GM21576 (cell line): Measurements from ENCODE around the gene P4HTM.
"Not testable (repeated sequence)": the region's sequence is repeated elsewhere in the genome, so short reads cannot be mapped to it uniquely, and the experiment has no call there.

Experiments
- ATAC-seq: cut with Tn5 transposase; IDR thresholded peaks from one replicate; pipeline ENCODE4 v1.9.1; 2021; ENCODE audit warnings: mild to moderate bottlenecking, moderate library complexity; ENCODE audit not compliant: unreplicated experiment

The P4HTM gene

DNA sequence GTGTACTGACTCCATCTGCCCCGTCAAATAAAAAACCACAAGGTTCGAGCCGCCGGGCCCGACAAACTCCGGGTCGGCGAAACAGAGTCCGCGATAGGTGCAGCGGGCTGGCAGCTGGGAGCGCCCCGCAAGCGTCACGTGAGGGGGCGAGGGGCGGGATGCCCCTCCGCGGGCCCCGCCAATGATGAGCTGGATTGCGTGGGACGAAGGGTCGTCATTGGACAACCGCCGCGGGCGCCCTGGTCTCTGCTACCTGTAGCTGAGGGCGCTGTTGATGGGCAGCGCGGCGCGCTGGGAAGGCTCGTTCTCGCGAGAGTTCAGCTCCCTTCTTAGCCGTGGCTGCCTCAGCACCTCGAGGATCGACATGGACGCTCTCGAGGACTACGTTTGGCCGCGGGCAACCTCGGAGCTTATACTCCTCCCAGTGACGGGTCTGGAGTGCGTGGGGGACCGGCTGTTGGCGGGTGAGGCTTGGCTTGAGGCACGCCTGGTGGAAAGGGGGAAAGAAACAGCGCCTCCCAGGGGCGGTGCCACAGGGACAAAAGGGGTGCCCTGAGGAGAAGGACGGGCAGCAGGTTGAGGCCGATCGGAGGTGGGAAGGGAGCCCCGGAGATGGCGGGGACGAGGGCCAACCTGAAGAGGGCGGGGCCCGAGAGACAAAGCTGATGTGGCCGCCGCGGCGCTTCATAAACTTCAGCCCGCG, 17.2 kb downstream of the P4HTM start, which contains the start of gene WDR6:
Gene WDR6 (plus strand): TSS at position 324 of the 703 bp plus-strand sequence. CDS start 41 bp downstream, at position 365.
- peak; percentile 85 for ATAC-seq

DNA sequence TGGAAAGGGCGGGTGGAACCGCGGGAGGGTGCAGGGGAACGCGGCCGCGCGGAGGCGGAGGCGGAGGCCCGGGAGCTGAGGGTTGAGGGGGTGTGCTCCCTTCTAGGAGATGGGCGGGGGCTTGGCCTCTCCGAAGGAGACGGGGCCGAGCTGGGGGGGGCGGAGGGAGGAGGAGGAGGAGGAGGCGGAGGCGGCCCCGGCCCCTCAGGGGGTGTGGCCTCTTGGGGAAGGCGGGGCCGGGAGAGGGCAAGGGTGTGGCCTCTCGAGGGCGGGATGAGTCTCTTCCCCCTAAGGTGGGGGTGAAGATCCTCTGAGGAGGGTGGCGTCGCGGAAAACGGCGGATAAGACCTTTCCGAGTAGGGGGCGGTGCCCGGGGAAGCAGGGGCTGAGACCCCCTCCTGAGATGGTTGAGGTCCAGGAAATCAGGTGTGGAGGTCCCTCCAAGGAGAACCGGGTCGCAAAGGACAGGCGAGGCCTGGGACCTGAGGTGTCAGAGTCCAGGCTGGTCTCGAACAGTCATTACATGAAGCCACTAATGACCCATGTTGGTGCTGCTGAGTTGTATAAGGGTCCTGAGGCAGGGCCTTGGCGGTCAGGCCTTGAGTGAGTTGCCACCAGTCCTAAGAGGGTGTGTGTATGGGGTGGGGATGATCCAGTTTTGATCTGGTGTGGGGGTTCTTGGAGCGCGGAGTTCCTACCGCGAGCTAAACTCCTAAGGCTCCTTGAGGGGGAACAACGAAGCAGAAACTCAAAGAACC, 17.9 kb downstream of the P4HTM start:
- peak; percentile 42 for ATAC-seq

GRCh38 chr3:49008627-49009026, 18.6 kb downstream of the P4HTM start:
- ATAC-seq, result not testable (repeated sequence)

GRCh38 chr3:49009396-49009795, 19.4 kb downstream of the P4HTM start:
- no peak for ATAC-seq

DNA sequence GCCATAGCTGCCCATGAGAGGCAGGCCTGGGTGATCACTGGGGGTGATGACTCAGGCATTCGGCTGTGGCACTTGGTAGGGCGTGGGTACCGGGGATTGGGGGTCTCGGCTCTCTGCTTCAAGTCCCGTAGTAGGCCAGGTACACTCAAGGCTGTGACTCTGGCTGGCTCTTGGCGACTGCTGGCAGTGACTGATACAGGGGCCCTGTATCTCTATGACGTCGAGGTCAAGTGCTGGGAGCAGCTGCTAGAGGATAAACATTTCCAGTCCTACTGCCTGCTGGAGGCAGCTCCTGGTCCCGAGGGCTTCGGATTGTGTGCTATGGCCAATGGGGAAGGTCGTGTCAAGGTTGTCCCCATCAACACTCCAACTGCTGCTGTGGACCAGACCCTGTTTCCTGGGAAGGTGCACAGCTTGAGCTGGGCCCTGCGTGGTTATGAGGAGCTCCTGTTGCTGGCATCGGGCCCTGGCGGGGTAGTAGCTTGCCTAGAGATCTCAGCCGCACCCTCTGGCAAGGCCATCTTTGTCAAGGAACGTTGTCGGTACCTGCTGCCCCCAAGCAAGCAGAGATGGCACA, 22.5 kb downstream of the P4HTM start:
- no peak for ATAC-seq

GRCh38 chr3:49013113-49013737, 23.2 kb downstream of the P4HTM start:
- ATAC-seq, result no peak

DNA sequence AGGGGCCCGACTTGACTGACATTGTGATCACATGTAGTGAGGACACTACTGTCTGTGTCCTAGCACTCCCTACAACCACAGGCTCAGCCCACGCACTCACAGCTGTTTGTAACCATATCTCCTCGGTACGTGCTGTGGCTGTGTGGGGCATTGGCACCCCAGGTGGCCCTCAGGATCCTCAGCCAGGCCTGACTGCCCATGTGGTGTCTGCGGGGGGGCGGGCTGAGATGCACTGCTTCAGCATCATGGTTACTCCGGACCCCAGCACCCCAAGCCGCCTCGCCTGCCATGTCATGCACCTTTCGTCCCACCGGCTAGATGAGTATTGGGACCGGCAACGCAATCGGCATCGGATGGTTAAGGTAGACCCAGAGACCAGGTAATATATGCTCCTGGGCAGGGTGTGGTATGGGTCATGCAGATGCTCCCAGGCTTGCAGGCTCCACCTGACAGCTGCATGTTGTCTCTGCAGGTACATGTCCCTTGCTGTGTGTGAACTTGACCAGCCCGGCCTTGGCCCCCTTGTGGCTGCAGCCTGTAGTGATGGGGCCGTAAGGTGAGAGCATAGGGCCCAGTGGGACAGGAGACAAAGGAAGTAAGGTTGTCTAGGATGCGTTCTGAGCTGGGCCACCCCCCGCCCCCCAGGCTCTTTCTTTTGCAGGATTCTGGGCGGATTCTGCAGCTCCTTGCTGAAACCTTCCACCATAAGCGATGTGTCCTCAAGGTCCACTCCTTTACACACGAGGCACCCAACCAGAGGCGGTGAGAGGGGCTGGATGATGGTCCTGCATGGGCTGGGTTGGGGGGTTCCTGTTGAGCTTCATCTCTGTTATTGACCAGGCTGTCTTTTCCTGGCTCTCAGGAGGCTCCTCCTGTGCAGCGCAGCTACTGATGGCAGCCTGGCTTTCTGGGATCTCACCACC, 24.0 kb downstream of the P4HTM start:
- ATAC-seq, result no peak

DNA sequence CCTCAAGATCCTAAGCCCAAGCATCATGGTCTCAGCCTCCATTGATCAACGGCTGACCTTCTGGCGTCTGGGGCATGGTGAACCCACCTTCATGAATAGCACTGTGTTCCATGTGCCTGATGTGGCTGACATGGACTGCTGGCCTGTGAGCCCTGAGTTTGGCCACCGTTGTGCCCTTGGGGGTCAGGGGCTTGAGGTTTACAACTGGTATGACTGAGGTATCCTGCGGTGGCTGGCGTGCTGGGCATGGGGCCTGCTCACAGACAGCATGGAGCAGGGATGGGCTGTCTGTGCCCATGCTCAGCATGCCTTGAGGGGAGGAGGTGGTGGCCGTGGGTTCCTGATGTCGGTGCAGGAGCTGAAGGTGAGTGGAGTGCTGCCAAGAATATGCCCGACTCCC, 25.0 kb downstream of the P4HTM start:
- no peak for ATAC-seq

GRCh38 chr3:49015765-49016164, 25.7 kb downstream of the P4HTM start:
- no peak for ATAC-seq

DNA sequence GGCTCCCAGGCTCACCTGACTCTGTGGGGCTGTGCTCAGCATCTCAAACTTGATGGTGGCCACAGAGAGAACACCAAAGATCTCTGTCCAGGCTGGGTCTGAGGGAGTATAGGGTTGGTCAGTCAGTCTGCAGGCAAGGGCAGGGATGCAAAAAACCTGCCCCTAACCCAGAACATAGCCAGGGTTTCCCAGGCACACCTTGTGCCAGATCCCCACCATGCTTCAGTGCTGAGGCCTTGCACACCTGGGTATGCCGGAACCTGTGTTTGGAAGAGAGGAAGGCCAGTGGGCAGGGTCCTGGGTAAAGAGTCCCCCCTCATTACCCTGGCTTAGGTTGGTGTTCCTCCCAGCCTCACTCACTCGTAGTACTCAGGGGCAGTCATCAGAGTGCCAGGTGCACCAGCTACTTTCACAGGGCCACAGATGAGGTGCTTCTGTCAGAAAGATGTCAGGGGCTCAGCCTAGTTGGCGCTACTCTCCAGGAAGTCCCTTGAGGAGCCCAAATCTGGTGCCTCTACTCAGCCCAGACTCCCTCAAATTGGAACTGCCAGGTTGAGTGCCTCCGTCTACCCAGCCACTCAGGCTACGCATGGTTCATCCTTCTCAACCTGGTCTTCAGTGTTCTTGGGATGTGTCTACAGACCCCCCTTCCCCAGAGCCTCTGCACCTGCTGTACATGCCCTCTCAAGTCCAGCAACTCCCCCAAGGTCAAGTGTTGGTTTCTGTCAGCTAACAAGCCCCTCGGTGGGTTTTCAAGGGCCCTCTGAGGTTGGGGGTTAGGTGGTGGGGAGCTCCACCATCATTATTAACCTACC, 26.6 kb downstream of the P4HTM start:
- no peak for ATAC-seq

GRCh38 chr3:49017229-49017970, 27.4 kb downstream of the P4HTM start:
- no peak for ATAC-seq

DNA sequence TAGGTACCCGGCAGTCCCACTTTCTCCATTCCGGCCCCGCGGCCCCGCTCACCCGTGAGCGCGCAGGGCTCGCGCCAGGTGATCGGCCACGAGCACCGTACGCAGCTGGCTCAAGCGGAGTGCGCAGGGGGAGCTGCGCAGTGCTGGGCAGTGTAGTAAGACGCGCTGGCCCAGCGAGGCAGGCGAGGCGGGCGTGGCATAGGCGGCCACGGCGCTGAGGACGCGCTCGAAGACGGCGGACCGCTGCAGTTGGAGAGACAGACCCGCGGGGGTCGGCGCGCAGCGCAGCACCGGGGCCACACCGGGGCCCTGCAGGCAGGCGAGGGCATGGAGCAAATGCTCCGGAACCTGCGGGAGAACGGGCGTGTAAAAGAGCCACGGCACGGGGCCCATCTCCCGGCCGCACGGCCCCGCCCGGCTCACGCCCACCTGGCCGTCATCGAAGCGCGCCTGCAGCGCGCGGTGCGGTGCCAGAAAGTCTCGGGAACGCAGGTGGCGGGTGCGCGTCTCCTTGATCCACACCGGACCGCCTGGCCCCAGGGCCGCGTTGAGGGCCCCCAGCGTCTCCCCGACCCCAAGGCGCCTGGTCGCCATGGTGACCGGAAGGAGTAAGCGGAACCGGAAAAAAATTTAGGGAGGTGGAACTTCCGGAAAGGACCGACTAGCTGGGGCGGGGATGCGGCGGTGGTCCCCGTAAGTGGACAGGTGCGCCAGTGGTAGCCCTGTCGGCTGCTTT, 28.1 kb downstream of the P4HTM start, which contains the start of gene DALRD3:
Gene DALRD3 (minus strand): TSS at position 610 of the 736 bp plus-strand sequence. CDS start 16 bp downstream, at position 594.
- ATAC-seq, result no peak

DNA sequence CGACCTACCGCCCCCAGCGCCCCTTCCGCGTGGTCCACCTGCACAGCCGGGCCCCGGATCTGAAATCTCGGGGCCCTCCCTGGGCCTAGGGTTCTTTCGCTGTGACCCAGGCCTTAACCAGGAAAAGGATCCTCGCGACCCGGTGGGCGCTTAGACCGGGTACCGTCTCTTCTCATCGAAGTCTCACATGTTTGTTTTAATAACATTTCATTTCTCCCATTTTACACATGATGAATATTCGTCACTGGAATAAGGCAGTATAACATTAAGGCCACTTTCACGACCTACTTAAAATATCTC, 28.6 kb downstream of the P4HTM start:
- ATAC-seq, result no peak

DNA sequence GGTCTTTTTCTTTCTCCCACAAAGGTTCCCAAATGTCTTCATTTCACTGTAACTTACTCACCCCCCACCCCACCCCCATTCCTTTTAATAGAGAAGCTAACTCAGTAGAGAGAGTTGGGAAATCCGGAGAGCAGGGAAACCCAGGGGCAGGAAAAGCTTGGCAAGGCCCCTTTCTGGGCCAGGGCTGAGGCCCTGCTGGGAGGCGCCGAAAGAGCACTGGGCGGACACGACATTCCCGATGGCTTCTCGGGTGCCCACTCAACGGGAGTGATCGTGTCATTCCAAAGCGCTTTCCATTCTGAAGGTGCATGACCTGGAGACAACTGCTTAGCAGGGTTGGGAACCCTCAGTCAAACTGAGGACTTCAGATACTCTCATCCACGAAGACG, 29.9 kb downstream of the P4HTM start:
- no peak for ATAC-seq

DNA sequence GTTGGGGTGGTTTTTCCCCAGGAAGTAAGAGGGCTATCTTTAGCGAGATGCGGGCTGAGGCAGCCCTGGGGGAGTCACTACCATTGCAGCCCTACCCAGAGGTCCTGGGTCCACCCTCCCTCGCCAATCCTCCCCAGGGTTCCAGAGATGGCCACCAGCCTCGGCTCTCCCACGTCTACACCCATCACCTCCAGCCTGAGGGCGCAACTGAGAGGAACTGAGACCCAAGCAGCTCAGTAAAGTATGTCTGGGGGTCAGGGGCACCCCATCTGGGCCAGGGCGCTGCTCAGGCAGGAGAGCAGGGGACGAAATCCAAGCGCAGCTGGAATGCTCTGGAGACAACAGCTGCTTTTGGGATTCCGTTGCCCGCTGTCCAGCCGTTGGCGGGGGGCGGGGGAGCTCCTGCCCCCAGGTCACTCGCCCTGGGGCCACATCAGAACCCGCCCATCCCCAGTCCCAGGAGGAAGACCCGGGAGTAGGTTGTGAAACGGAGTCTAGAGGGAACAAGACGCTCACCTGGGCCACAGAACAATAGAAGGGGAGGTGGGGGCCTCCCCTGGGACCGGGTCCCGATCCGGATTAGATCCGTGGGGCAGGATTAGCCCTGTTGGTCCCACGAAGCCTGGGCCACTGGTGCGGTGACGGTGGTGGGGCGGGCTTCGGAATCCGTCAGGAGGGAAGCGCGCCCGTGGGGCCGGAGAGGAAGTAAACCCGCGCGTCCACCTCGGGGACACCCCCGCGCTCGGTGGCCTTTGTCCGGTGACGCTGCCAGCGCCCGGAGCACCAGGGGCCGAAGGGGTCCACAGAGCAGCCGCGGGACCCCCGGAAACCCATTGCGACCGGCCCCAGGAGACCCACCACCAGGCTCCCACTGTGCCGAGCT, 30.5 kb downstream of the P4HTM start:
- ATAC-seq, result peak; percentile 2

DNA sequence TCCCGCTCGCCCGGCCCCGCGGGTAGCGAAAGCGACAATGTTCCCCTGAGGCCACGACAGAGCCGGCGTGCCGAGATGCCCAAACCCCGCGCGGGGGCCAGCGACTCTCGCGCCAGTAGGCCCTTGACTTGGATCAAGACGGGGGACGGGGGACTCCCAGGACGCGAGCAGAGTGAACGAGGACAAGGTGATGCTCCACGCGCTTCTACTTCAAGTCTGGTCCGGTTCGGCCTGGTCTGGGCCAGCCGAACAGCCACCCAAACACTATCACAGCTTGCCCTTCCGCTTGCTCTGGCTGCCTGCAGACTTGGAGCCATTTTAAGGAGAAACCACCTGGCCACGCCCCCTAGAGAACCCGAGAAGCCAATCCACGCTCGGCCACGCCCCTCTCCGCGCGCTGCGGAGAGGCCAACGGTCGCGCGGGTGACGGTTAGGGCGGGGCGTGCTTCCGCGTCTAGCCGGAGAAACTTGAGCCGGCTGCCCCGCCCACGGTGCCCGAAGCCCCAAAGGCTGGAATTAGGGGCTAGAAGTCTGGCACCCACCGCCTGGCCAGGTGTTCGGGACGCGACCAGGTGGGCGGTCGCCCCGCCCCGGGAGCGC, 31.3 kb downstream of the P4HTM start:
- ATAC-seq, result peak; percentile 43
